Measurements from ENCODE around the gene LRRIQ1.

DNA sequence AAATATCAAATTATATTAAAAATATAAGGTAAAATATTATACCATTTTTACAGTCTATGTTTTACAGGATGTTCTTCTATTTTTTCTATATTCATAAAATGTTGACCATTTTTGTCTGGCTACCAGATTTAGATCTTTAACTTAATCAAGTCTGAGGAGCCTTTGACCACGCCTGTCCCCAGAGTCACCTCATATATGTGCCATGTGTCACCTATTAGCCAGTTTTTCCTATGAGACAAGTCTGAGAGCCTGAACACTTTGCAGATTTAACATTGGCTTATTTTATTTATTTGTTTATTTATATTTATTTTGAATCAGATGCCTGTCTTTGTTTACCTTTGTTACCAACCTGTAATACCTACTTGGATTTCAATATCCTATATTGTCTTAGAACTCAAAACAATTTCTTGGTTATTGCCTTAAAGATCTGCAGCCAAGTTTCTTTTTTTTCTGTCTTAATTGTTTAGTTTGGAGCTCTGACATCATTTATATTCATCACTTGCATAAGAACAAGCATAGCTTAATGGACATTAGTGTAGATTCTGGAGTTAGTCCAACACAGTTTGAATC, 127.7 kb downstream of the LRRIQ1 start:
- TF ChIP-seq, protein P1, sequence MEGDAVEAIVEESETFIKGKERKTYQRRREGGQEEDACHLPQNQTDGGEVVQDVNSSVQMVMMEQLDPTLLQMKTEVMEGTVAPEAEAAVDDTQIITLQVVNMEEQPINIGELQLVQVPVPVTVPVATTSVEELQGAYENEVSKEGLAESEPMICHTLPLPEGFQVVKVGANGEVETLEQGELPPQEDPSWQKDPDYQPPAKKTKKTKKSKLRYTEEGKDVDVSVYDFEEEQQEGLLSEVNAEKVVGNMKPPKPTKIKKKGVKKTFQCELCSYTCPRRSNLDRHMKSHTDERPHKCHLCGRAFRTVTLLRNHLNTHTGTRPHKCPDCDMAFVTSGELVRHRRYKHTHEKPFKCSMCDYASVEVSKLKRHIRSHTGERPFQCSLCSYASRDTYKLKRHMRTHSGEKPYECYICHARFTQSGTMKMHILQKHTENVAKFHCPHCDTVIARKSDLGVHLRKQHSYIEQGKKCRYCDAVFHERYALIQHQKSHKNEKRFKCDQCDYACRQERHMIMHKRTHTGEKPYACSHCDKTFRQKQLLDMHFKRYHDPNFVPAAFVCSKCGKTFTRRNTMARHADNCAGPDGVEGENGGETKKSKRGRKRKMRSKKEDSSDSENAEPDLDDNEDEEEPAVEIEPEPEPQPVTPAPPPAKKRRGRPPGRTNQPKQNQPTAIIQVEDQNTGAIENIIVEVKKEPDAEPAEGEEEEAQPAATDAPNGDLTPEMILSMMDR (IDR thresholded peaks at IDR 0.05; ENCODE audit: low read depth, low read length, missing input control), result no peak
- no peak for TF ChIP-seq SP1 (IDR thresholded peaks at IDR 0.05)
- TF ChIP-seq, protein P2, sequence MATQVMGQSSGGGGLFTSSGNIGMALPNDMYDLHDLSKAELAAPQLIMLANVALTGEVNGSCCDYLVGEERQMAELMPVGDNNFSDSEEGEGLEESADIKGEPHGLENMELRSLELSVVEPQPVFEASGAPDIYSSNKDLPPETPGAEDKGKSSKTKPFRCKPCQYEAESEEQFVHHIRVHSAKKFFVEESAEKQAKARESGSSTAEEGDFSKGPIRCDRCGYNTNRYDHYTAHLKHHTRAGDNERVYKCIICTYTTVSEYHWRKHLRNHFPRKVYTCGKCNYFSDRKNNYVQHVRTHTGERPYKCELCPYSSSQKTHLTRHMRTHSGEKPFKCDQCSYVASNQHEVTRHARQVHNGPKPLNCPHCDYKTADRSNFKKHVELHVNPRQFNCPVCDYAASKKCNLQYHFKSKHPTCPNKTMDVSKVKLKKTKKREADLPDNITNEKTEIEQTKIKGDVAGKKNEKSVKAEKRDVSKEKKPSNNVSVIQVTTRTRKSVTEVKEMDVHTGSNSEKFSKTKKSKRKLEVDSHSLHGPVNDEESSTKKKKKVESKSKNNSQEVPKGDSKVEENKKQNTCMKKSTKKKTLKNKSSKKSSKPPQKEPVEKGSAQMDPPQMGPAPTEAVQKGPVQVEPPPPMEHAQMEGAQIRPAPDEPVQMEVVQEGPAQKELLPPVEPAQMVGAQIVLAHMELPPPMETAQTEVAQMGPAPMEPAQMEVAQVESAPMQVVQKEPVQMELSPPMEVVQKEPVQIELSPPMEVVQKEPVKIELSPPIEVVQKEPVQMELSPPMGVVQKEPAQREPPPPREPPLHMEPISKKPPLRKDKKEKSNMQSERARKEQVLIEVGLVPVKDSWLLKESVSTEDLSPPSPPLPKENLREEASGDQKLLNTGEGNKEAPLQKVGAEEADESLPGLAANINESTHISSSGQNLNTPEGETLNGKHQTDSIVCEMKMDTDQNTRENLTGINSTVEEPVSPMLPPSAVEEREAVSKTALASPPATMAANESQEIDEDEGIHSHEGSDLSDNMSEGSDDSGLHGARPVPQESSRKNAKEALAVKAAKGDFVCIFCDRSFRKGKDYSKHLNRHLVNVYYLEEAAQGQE (IDR thresholded peaks at IDR 0.05), result no peak
- no peak for TF ChIP-seq GABPA (IDR thresholded peaks at IDR 0.05 in 1 of 2, conservative IDR thresholded peaks at IDR 0.05 in 1 of 2)
- TF ChIP-seq, protein P3, sequence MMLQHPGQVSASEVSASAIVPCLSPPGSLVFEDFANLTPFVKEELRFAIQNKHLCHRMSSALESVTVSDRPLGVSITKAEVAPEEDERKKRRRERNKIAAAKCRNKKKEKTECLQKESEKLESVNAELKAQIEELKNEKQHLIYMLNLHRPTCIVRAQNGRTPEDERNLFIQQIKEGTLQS (IDR thresholded peaks at IDR 0.05), result no peak
- TF ChIP-seq, protein P4, sequence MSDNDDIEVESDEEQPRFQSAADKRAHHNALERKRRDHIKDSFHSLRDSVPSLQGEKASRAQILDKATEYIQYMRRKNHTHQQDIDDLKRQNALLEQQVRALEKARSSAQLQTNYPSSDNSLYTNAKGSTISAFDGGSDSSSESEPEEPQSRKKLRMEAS (IDR thresholded peaks at IDR 0.05), result no peak
- TF ChIP-seq YY1 (IDR thresholded peaks at IDR 0.05), result no peak
- no peak for TF ChIP-seq JUND (IDR thresholded peaks at IDR 0.05)
- TF ChIP-seq FOXA1 (IDR thresholded peaks at IDR 0.05), result no peak

All from liver (tissue), 3 donors.